ENCODE measurements around the gene FGFBP3.

DNA sequence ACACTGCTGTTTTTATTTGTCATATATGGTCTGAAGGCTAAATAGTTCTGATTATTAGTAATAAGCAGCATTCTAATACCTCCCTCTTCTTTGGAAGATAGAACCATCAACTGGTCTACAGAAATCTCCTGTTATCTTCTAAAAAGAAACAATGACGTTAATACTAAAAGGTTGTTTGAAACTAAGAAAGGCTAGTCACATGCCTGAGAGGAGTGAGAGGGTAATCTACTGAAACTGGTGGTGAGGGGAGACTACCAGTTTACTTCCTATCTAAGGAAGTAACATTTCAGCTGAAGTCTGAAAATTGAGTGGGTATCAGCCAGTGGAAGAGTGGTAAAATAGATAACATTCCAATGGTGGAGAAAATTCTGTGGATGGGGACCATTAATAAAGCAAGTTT, 48.4 kb downstream of the FGFBP3 start:
- TF ChIP-seq, protein P1, sequence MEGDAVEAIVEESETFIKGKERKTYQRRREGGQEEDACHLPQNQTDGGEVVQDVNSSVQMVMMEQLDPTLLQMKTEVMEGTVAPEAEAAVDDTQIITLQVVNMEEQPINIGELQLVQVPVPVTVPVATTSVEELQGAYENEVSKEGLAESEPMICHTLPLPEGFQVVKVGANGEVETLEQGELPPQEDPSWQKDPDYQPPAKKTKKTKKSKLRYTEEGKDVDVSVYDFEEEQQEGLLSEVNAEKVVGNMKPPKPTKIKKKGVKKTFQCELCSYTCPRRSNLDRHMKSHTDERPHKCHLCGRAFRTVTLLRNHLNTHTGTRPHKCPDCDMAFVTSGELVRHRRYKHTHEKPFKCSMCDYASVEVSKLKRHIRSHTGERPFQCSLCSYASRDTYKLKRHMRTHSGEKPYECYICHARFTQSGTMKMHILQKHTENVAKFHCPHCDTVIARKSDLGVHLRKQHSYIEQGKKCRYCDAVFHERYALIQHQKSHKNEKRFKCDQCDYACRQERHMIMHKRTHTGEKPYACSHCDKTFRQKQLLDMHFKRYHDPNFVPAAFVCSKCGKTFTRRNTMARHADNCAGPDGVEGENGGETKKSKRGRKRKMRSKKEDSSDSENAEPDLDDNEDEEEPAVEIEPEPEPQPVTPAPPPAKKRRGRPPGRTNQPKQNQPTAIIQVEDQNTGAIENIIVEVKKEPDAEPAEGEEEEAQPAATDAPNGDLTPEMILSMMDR (IDR thresholded peaks at IDR 0.05; ENCODE audit: low read length), result no peak
- no peak for TF ChIP-seq EZH2 (IDR thresholded peaks at IDR 0.05; ENCODE audit: borderline replicate concordance, low read length)

Measured in OCI-LY1 (cell line).